Hepatocyte (in vitro differentiated cells): ENCODE results near the gene GINS1.

Experiments used
- CTCF ChIP-seq: fragments of 200-600 bp; sonication (generic); IDR thresholded peaks from 2 replicates; pipeline ENCODE4 v1.5.1; 2016; ENCODE audit warnings: antibody characterized with exemption, mild to moderate bottlenecking; ENCODE audit not compliant: poor library complexity
- EZH2 ChIP-seq: fragments of 200-600 bp; sonication (generic); IDR thresholded peaks from 2 replicates; pipeline ENCODE4 v1.6.1; 2016; ENCODE audit warnings: antibody characterized with exemption, mild to moderate bottlenecking, borderline replicate concordance
- EZH2phosphoT487 ChIP-seq: fragments of 200-600 bp; sonication (generic); IDR thresholded peaks from one replicate; pipeline ENCODE4 v1.6.1; 2018; ENCODE audit warnings: antibody characterized with exemption, mild to moderate bottlenecking, low read depth, moderate library complexity; ENCODE audit not compliant: unreplicated experiment, severe bottlenecking

- TF ChIP-seq CTCF (no peak), EZH2 (no peak), EZH2phosphoT487 (no peak)
Measured at GRCh38 chr20:25460566-25461280, 53.2 kb downstream of the GINS1 start.
